Stomach (tissue), 9 donors: Measurements from ENCODE around the gene CALML4. TPM values are rescaled to one million over a fixed set of nuclear protein-coding genes. Genes with fewer than 3 reads are reported as not detected.
"Not testable (repeated sequence)": the region's sequence is repeated elsewhere in the genome, so short reads cannot be mapped to it uniquely, and the experiment has no call there.

Experiments
- DNase-seq, 2 donors: peaks; one replicate each; pipeline versions ENCODE4 v3.0.0 to v3.0.0-alpha.2; 2013 to 2019
- H3K27ac ChIP-seq, 5 donors: fragments of 200-600 bp in 4 of 5; sonication (generic) in 4 of 5; one replicate each; pipeline ENCODE4 v1.5.1; 2013 to 2019; ENCODE audit warnings: mild to moderate bottlenecking in 1 of 5, moderate library complexity in 1 of 5
- H3K27me3 ChIP-seq, 3 donors: fragments of 200-600 bp; sonication (generic); one replicate each; pipeline ENCODE4 v1.5.1; 2017 to 2019; ENCODE audit warnings: mixed run types in 1 of 3
- H3K36me3 ChIP-seq, 4 donors: fragments of 200-600 bp; sonication (generic); 1 replicate in 3 of 4; 2 replicates in 1 of 4; pipeline ENCODE4 v1.5.1; 2016 to 2019
- H3K4me1 ChIP-seq, 4 donors: fragments of 200-600 bp; sonication (generic); one replicate each; pipeline ENCODE4 v1.5.1; 2016 to 2019
- H3K4me3 ChIP-seq, 4 donors: fragments of 200-600 bp; sonication (generic) in 3 of 4; one replicate each; pipeline ENCODE4 v1.5.1; 2016 to 2019; ENCODE audit warnings: mild to moderate bottlenecking in 1 of 4
- H3K9me3 ChIP-seq, 4 donors: fragments of 200-600 bp; sonication (generic); one replicate each; pipeline ENCODE4 v1.5.1; 2016 to 2019
- CTCF ChIP-seq, 7 experiments: fragments of 450-650 bp in 4 of 7; fragments of 200-600 bp in 3 of 7; sonication (generic) in 3 of 7; IDR thresholded peaks; one replicate each; pipeline ENCODE4 v1.5.1; 2016 to 2019; ENCODE audit warnings: antibody characterized with exemption in 7 of 7, control low read depth in 2 of 7, mild to moderate bottlenecking in 1 of 7
- EP300 ChIP-seq: sonication (generic); formaldehyde crosslinking; IDR thresholded peaks from one replicate; pipeline ENCODE4 v1.6.1; 2017; ENCODE audit warnings: antibody characterized with exemption
- POLR2A ChIP-seq, 4 donors: fragments of 450-650 bp; IDR thresholded peaks; one replicate each; pipeline ENCODE4 v1.6.1; 2016; ENCODE audit warnings: antibody characterized with exemption in 4 of 4, control low read depth in 2 of 4, mild to moderate bottlenecking in 1 of 4, moderate library complexity in 1 of 4
- POLR2AphosphoS5 ChIP-seq, 3 donors: sonication (generic); formaldehyde crosslinking; IDR thresholded peaks; one replicate each; pipeline ENCODE4 v1.6.1; 2016; ENCODE audit warnings: antibody characterized with exemption in 3 of 3
- WGBS, 5 donors: extraction: QIAGEN DNeasy Blood & Tissue Kit in 3 of 5; methylation state at CpG; one replicate each; pipeline versions ENCODE4 v1.1.5 to v1.1.7; 2013 to 2018; 5-methylcytosine and 5-hydroxymethylcytosine counted together
- intact Hi-C: fragments of 100-400 bp; cut with DNase I; formaldehyde crosslinking; loops from one replicate; pipeline ENCODE4 v1.15.1; 2023; ENCODE audit warnings: low total_unique reads
- polyA plus RNA-seq, 3 donors: library from polyadenylated mRNA; stranded (reverse); fragments of 200-250 nt; gene quantifications; one replicate each; pipeline ENCODE4 v1.2.3, GENCODE V29; 2013
- total RNA-seq, 5 donors: library from RNA; depleted of rRNA; stranded (reverse); fragments of >200 nt; gene quantifications; one replicate each; pipeline versions ENCODE4 v1.1.0 to v1.2.3, GENCODE V29; 2014 to 2016
- donor health status: healthy with polysubstance abuse.
- donor health status: Bipolar disorder and iron deficiency.
- donor health status: healthy.

The CALML4 gene
- total and polyA plus RNA-seq, 8 donors = 7.6 to 24.3 (median 13.3) TPM

GRCh38 chr15:68244235-68244634 lies 39.1 kb upstream of the CALML4 start:
- no peak overlapping the region for H3K4me3 ChIP-seq
- H3K4me1 ChIP-seq = no peaks in the 10 kb centered on the region
- H3K36me3 ChIP-seq = no peaks in the 10 kb centered on the region
- TF ChIP-seq CTCF (IDR thresholded peaks at IDR 0.05) = no peak
- TF ChIP-seq POLR2AphosphoS5 (IDR thresholded peaks at IDR 0.05) = no peak
- TF ChIP-seq EP300 = no peak
- no peak for TF ChIP-seq POLR2A (IDR thresholded peaks at IDR 0.05)
- no peaks in the 10 kb centered on the region for H3K27me3 ChIP-seq
- peaks cover 3 to 16% (median 13%) of the 10 kb centered on the region in 4 donors for H3K9me3 ChIP-seq
- no peak for DNase-seq
- 87 to 97% (median 95%) methylated on average over 1 of the region's 1 CpG for WGBS, 5 donors
- intact Hi-C loops = no loop called here
- H3K27ac ChIP-seq = no peak overlapping the region

- no peak overlapping the region for H3K4me3 ChIP-seq
- intact Hi-C loops = no loop called here
- H3K27ac ChIP-seq = no peak overlapping the region
- 73 to 81% (median 78%) methylated on average over 5 of the region's 5 CpGs for WGBS, 5 donors
- no peaks in the 10 kb centered on the region for H3K36me3 ChIP-seq
- DNase-seq = no peak
- H3K27me3 ChIP-seq = no peaks in the 10 kb centered on the region
- TF ChIP-seq EP300 (no peak), POLR2AphosphoS5 (IDR thresholded peaks at IDR 0.05) (no peak), POLR2A (IDR thresholded peaks at IDR 0.05) (no peak), CTCF (IDR thresholded peaks at IDR 0.05) (no peak)
- peaks cover 3 to 16% (median 13%) of the 10 kb centered on the region in 4 donors for H3K9me3 ChIP-seq
- H3K4me1 ChIP-seq = no peaks in the 10 kb centered on the region
These were observed 36.2 kb upstream of the CALML4 start for GRCh38 chr15:68241088-68241935.

GRCh38 chr15:68239025-68239424 lies 33.9 kb upstream of the CALML4 start:
- DNase-seq = no peak
- Histone ChIP-seq H3K4me3 (no peak overlapping the region), H3K27ac (no peak overlapping the region), H3K36me3 (no peaks in the 10 kb centered on the region), H3K27me3 (no peaks in the 10 kb centered on the region), H3K9me3 (peaks cover 1 to 8% (median 5%) of the 10 kb centered on the region in 4 donors), H3K4me1 (peaks cover 0 to 8% (median 5%) of the 10 kb centered on the region in 4 donors)
- TF ChIP-seq POLR2A (IDR thresholded peaks at IDR 0.05) = no peak
- no peak for TF ChIP-seq CTCF (IDR thresholded peaks at IDR 0.05)
- no peak for TF ChIP-seq EP300
- no peak for TF ChIP-seq POLR2AphosphoS5 (IDR thresholded peaks at IDR 0.05)
- intact Hi-C loops = no loop called here

GRCh38 chr15:68235022-68235421 lies 29.9 kb upstream of the CALML4 start:
- Histone ChIP-seq H3K4me1 (peaks cover 3 to 29% (median 12%) of the 10 kb centered on the region in 4 donors), H3K9me3 (no peaks in the 10 kb centered on the region), H3K36me3 (no peaks in the 10 kb centered on the region), H3K27me3 (no peaks in the 10 kb centered on the region), H3K27ac (no peak overlapping the region), H3K4me3 (no peak overlapping the region)
- no peak for DNase-seq
- WGBS, 5 donors = 84 to 93% (median 87%) methylated on average over 4 of the region's 4 CpGs
- intact Hi-C loops = no loop called here
- TF ChIP-seq CTCF (IDR thresholded peaks at IDR 0.05) (no peak), POLR2A (IDR thresholded peaks at IDR 0.05) (no peak), POLR2AphosphoS5 (IDR thresholded peaks at IDR 0.05) (no peak), EP300 (no peak)

- DNase-seq = peak in 1 of 2 donors; percentile 10
- H3K4me3 ChIP-seq, H3K27ac ChIP-seq, H3K9me3 ChIP-seq, H3K36me3 ChIP-seq, intact Hi-C loops, H3K27me3 ChIP-seq: not testable (repeated sequence)
- 62 to 79% (median 70%) methylated on average over 9 of the region's 9 CpGs for WGBS, 5 donors
- H3K4me1 ChIP-seq = peaks cover 5 to 31% (median 14%) of the 10 kb centered on the region in 4 donors
These were observed 29.4 kb upstream of the CALML4 start for GRCh38 chr15:68234520-68234919.
